ENCODE results near the gene LCE6A.

The LCE6A gene

DNA sequence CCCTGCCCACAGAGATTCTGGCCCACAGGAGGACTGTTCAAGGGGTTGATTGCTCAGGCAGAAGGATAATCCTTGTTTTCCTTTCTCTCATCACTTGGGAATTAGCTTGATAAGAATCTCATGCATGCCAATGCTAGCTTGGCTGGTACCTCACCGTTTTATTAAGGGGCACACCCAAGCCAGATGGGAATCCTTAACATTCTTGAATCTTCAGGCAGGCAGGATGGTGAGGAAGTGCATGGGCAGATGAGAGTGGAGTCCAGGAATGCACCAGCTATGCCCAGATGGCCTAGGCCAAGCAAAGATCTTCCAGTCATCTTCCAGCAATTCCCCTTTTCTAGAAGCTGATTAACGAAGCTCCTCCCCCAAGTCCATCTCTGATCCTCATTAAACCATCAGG, 13.0 kb downstream of the LCE6A start:
- Histone ChIP-seq H3K4ac (ENCODE audit: low read depth, low read length) (no peak overlapping the region), H2BK120ac (ENCODE audit: low read depth, low read length) (no peak overlapping the region), H3K4me2 (ENCODE audit: low read length) (no peak overlapping the region), H3K23ac (ENCODE audit: low read length) (no peak overlapping the region), H2BK5ac (ENCODE audit: low read length) (no peak overlapping the region), H3K27me3 (ENCODE audit: insufficient read depth, low read length, poor library complexity) (no peaks in the 10 kb centered on the region), H4K5ac (ENCODE audit: low read length) (no peak overlapping the region), H3K27ac (ENCODE audit: low read depth, low read length) (no peak overlapping the region), H3K4me1 (ENCODE audit: control insufficient read depth, low read depth, low read length) (no peaks in the 10 kb centered on the region), H3K18ac (ENCODE audit: low read length) (no peak overlapping the region), H2AK5ac (ENCODE audit: low read length) (no peak overlapping the region), H4K8ac (ENCODE audit: low read depth, low read length) (no peak overlapping the region), H3K4me3 (ENCODE audit: low read length) (no peak overlapping the region), H3K79me2 (ENCODE audit: control insufficient read depth, insufficient read depth, low read length) (no peaks in the 10 kb centered on the region), H3K9ac (ENCODE audit: low read length) (no peak overlapping the region), H3K36me3 (ENCODE audit: control insufficient read depth, insufficient read depth, low read length) (no peaks in the 10 kb centered on the region), H2BK15ac (replicated peaks; ENCODE audit: low read depth) (no peak overlapping the region), H3K56ac (ENCODE audit: low read length) (no peak overlapping the region), H3K79me1 (ENCODE audit: low read length) (no peaks in the 10 kb centered on the region)
- no CpG with 5 or more reads among the region's 2 CpGs for WGBS (ENCODE audit: extremely low coverage, insufficient coverage, low lambda C conversion rate)
- no peak for DNase-seq

DNA sequence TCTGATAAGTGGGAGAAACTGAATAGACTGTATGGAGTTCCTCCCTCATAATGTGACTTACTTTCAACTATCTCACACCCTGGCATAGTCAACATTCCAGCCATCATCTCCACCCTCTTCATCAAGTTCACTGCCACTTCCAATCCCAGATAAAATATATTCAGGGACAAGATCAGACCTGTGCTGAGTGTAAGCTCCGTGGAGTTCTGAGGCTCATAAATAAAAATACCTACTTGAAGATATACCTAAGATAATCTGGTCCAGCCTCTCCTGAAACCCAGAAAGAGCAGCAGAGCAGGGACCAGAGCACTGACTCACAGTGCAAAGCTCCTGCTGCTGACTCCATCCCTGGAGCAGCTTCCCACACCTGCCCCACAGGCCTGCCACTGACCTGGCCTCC, 15.4 kb downstream of the LCE6A start:
- Histone ChIP-seq H3K23ac (ENCODE audit: low read length) (no peak overlapping the region), H3K4me1 (ENCODE audit: control insufficient read depth, low read depth, low read length) (no peaks in the 10 kb centered on the region), H3K79me1 (ENCODE audit: low read length) (no peaks in the 10 kb centered on the region), H3K56ac (ENCODE audit: low read length) (no peak overlapping the region), H3K27me3 (ENCODE audit: insufficient read depth, low read length, poor library complexity) (no peaks in the 10 kb centered on the region), H3K4ac (ENCODE audit: low read depth, low read length) (no peak overlapping the region), H3K4me2 (ENCODE audit: low read length) (no peak overlapping the region), H3K9ac (ENCODE audit: low read length) (no peak overlapping the region), H3K79me2 (ENCODE audit: control insufficient read depth, insufficient read depth, low read length) (no peaks in the 10 kb centered on the region), H4K8ac (ENCODE audit: low read depth, low read length) (no peak overlapping the region), H3K27ac (ENCODE audit: low read depth, low read length) (no peak overlapping the region), H3K4me3 (ENCODE audit: low read length) (no peak overlapping the region), H2BK15ac (replicated peaks; ENCODE audit: low read depth) (no peak overlapping the region), H2AK5ac (ENCODE audit: low read length) (no peak overlapping the region), H3K18ac (ENCODE audit: low read length) (no peak overlapping the region), H2BK5ac (ENCODE audit: low read length) (no peak overlapping the region), H2BK120ac (ENCODE audit: low read depth, low read length) (no peak overlapping the region), H4K5ac (ENCODE audit: low read length) (no peak overlapping the region), H3K36me3 (ENCODE audit: control insufficient read depth, insufficient read depth, low read length) (no peaks in the 10 kb centered on the region)
- DNase-seq, result no peak
- WGBS (ENCODE audit: extremely low coverage, insufficient coverage, low lambda C conversion rate), result no CpG with 5 or more reads among the region's 1 CpG

DNA sequence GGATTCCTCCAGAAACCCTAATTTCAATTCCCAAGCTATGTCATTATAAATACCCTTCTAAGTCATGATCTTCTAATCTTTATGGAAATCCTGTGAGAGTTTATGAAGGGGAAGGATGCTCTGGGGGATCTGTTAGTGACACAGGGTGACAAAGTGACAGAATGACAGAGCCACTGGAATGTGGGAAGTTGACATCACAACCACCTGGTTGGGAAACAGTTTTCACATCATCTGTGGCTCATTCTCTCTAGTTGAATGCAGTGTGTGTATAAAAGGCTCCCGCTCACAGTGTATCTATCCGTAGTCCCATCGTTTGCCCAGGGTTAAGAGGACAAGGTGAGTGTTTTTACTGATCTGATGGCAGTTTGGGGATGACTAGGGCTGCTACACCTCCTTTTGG, 17.0 kb downstream of the LCE6A start, which contains the start of gene LCE7A:
LCE7A (plus strand) TSS at position 301 of the 400 bp plus-strand sequence. CDS start 702 bp downstream, outside the sequence.
- Histone ChIP-seq H3K4ac (ENCODE audit: low read depth, low read length) (no peak within 1 kb of the TSS), H4K5ac (ENCODE audit: low read length) (no peak within 1 kb of the TSS), H2BK120ac (ENCODE audit: low read depth, low read length) (no peak within 1 kb of the TSS), H3K18ac (ENCODE audit: low read length) (no peak within 1 kb of the TSS), H3K56ac (ENCODE audit: low read length) (no peak within 1 kb of the TSS), H3K27me3 (ENCODE audit: insufficient read depth, low read length, poor library complexity) (no peaks in the 10 kb centered on the region), H2BK5ac (ENCODE audit: low read length) (no peak within 1 kb of the TSS), H3K4me1 (ENCODE audit: control insufficient read depth, low read depth, low read length) (no peaks in the 10 kb centered on the region), H3K79me2 (ENCODE audit: control insufficient read depth, insufficient read depth, low read length) (no peaks in the 10 kb centered on the region), H3K9ac (ENCODE audit: low read length) (no peak within 1 kb of the TSS), H3K79me1 (ENCODE audit: low read length) (no peaks in the 10 kb centered on the region), H3K23ac (ENCODE audit: low read length) (no peak within 1 kb of the TSS), H3K4me3 (ENCODE audit: low read length) (no peak within 1 kb of the TSS), H3K27ac (ENCODE audit: low read depth, low read length) (no peak within 1 kb of the TSS), H4K8ac (ENCODE audit: low read depth, low read length) (no peak within 1 kb of the TSS), H2AK5ac (ENCODE audit: low read length) (no peak within 1 kb of the TSS), H3K4me2 (ENCODE audit: low read length) (no peak within 1 kb of the TSS), H3K36me3 (ENCODE audit: control insufficient read depth, insufficient read depth, low read length) (no peaks in the 10 kb centered on the region), H2BK15ac (replicated peaks; ENCODE audit: low read depth) (no peak within 1 kb of the TSS)
- no peak for DNase-seq
- no CpG with 5 or more reads among the region's 3 CpGs for WGBS (ENCODE audit: extremely low coverage, insufficient coverage, low lambda C conversion rate)

DNA sequence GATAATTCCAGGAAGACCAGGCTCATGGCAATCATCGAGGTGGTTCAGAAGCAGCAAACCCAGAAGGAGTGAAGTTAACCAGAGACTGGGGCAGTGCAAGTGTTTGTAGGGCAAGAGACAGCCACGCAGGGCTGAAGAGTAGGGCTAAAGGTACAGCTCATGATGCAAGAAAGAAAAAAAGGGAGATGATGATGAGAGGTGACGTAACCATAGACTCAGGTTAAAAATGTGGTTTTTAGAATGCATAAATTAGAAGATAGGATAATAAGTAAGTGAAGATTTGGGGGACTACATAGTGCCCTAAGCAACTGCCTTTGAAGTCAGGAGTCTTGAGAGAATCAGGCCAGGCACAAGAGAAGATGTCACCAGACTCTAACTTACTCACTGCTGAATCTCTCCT, 17.5 kb downstream of the LCE6A start:
- no peaks in the 10 kb centered on the region for H3K36me3 ChIP-seq (ENCODE audit: control insufficient read depth, insufficient read depth, low read length)
- H2BK15ac ChIP-seq (replicated peaks; ENCODE audit: low read depth), result no peak overlapping the region
- H3K56ac ChIP-seq (ENCODE audit: low read length), result no peak overlapping the region
- no peaks in the 10 kb centered on the region for H3K4me1 ChIP-seq (ENCODE audit: control insufficient read depth, low read depth, low read length)
- H4K8ac ChIP-seq (ENCODE audit: low read depth, low read length), result no peak overlapping the region
- no peak overlapping the region for H3K18ac ChIP-seq (ENCODE audit: low read length)
- H3K4me3 ChIP-seq (ENCODE audit: low read length), result no peak overlapping the region
- H3K23ac ChIP-seq (ENCODE audit: low read length), result no peak overlapping the region
- no peak overlapping the region for H3K4me2 ChIP-seq (ENCODE audit: low read length)
- WGBS (ENCODE audit: extremely low coverage, insufficient coverage, low lambda C conversion rate), result 100% methylated on average over 1 of the region's 3 CpGs
- H2BK120ac ChIP-seq (ENCODE audit: low read depth, low read length), result no peak overlapping the region
- H2BK5ac ChIP-seq (ENCODE audit: low read length), result no peak overlapping the region
- no peak overlapping the region for H2AK5ac ChIP-seq (ENCODE audit: low read length)
- no peak overlapping the region for H3K9ac ChIP-seq (ENCODE audit: low read length)
- H3K27ac ChIP-seq (ENCODE audit: low read depth, low read length), result no peak overlapping the region
- no peak overlapping the region for H4K5ac ChIP-seq (ENCODE audit: low read length)
- no peak overlapping the region for H3K4ac ChIP-seq (ENCODE audit: low read depth, low read length)
- no peaks in the 10 kb centered on the region for H3K27me3 ChIP-seq (ENCODE audit: insufficient read depth, low read length, poor library complexity)
- H3K79me1 ChIP-seq (ENCODE audit: low read length), result no peaks in the 10 kb centered on the region
- no peaks in the 10 kb centered on the region for H3K79me2 ChIP-seq (ENCODE audit: control insufficient read depth, insufficient read depth, low read length)
- DNase-seq, result no peak

- no peak overlapping the region for H3K9ac ChIP-seq (ENCODE audit: low read length)
- no peaks in the 10 kb centered on the region for H3K4me1 ChIP-seq (ENCODE audit: control insufficient read depth, low read depth, low read length)
- no peak overlapping the region for H3K4me3 ChIP-seq (ENCODE audit: low read length)
- no peak overlapping the region for H3K18ac ChIP-seq (ENCODE audit: low read length)
- no peak overlapping the region for H3K56ac ChIP-seq (ENCODE audit: low read length)
- H3K27me3 ChIP-seq (ENCODE audit: insufficient read depth, low read length, poor library complexity), result no peaks in the 10 kb centered on the region
- no peaks in the 10 kb centered on the region for H3K36me3 ChIP-seq (ENCODE audit: control insufficient read depth, insufficient read depth, low read length)
- H3K27ac ChIP-seq (ENCODE audit: low read depth, low read length), result no peak overlapping the region
- no peaks in the 10 kb centered on the region for H3K79me1 ChIP-seq (ENCODE audit: low read length)
- H2BK120ac ChIP-seq (ENCODE audit: low read depth, low read length), result no peak overlapping the region
- H4K8ac ChIP-seq (ENCODE audit: low read depth, low read length), result no peak overlapping the region
- H4K5ac ChIP-seq (ENCODE audit: low read length), result no peak overlapping the region
- H3K23ac ChIP-seq (ENCODE audit: low read length), result no peak overlapping the region
- WGBS (ENCODE audit: extremely low coverage, insufficient coverage, low lambda C conversion rate), result no CpG with 5 or more reads among the region's 4 CpGs
- no peak overlapping the region for H3K4ac ChIP-seq (ENCODE audit: low read depth, low read length)
- no peak overlapping the region for H2AK5ac ChIP-seq (ENCODE audit: low read length)
- H2BK15ac ChIP-seq (replicated peaks; ENCODE audit: low read depth), result no peak overlapping the region
- H3K4me2 ChIP-seq (ENCODE audit: low read length), result no peak overlapping the region
- H3K79me2 ChIP-seq (ENCODE audit: control insufficient read depth, insufficient read depth, low read length), result no peaks in the 10 kb centered on the region
- no peak overlapping the region for H2BK5ac ChIP-seq (ENCODE audit: low read length)
- no peak for DNase-seq
These were observed 18.7 kb downstream of the LCE6A start for GRCh38 chr1:152861374-152861773.

DNA sequence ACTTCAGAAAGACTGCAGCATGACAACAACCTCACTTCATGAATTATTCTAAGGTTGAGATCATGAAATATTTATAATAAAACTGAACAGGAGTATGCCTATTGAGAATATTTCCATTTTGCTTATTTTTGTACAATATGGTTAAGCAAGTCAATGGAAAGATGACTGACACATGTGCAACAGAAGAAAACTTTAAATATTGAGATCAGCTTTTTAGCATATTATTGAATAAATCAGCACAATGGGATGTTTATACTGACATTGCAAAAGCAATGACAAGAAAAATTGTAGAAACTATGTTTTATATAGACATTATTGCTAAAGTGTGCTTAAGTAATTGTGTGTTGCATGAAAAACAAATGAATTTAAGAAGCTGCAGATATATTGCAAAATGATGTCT, 21.8 kb downstream of the LCE6A start:
- Histone ChIP-seq H4K5ac (ENCODE audit: low read length) (no peak overlapping the region), H3K27me3 (ENCODE audit: insufficient read depth, low read length, poor library complexity) (no peaks in the 10 kb centered on the region), H3K56ac (ENCODE audit: low read length) (no peak overlapping the region), H4K8ac (ENCODE audit: low read depth, low read length) (no peak overlapping the region), H3K9ac (ENCODE audit: low read length) (no peak overlapping the region), H3K79me1 (ENCODE audit: low read length) (no peaks in the 10 kb centered on the region), H2BK5ac (ENCODE audit: low read length) (no peak overlapping the region), H2BK15ac (replicated peaks; ENCODE audit: low read depth) (no peak overlapping the region), H3K79me2 (ENCODE audit: control insufficient read depth, insufficient read depth, low read length) (no peaks in the 10 kb centered on the region), H3K4me2 (ENCODE audit: low read length) (no peak overlapping the region), H3K4ac (ENCODE audit: low read depth, low read length) (no peak overlapping the region), H3K36me3 (ENCODE audit: control insufficient read depth, insufficient read depth, low read length) (no peaks in the 10 kb centered on the region), H2AK5ac (ENCODE audit: low read length) (no peak overlapping the region), H3K4me3 (ENCODE audit: low read length) (no peak overlapping the region), H2BK120ac (ENCODE audit: low read depth, low read length) (no peak overlapping the region), H3K23ac (ENCODE audit: low read length) (no peak overlapping the region), H3K18ac (ENCODE audit: low read length) (no peak overlapping the region), H3K27ac (ENCODE audit: low read depth, low read length) (no peak overlapping the region), H3K4me1 (ENCODE audit: control insufficient read depth, low read depth, low read length) (no peaks in the 10 kb centered on the region)
- no peak for DNase-seq

All from mesendoderm (in vitro differentiated cells).